Astrocyte (in vitro differentiated cells and primary cell): Measurements from ENCODE around the gene R3HDML. TPM values are rescaled to one million over a fixed set of nuclear protein-coding genes. Genes with fewer than 3 reads are reported as not detected.

Experiments used
- DNase-seq: peaks from one replicate; pipeline ENCODE4 v3.0.0-alpha.2; 2010; ENCODE audit warnings: low read depth
- FAIRE-seq: peaks from 2 replicates; lab custom pipeline; 2011; peaks lifted over from hg19 to GRCh38; lab: Jason Lieb, UNC
- H2AFZ ChIP-seq: 2 replicates; pipeline ENCODE4 v1.6.0; 2012; ENCODE audit warnings: low read depth, low read length, inconsistent platforms
- H3K27ac ChIP-seq: 2 replicates; pipeline ENCODE4 v1.5.1; 2011; ENCODE audit warnings: low read depth, low read length, inconsistent platforms
- H3K27me3 ChIP-seq: 2 replicates; pipeline ENCODE4 v1.6.0; 2011; ENCODE audit warnings: low read length, inconsistent platforms; ENCODE audit not compliant: insufficient read depth
- H3K36me3 ChIP-seq: 2 replicates; pipeline ENCODE4 v1.5.1; 2011; ENCODE audit warnings: low read length, inconsistent platforms; ENCODE audit not compliant: insufficient read depth
- H3K4me1 ChIP-seq: 2 replicates; pipeline ENCODE4 v1.5.1; 2011; ENCODE audit warnings: low read length, inconsistent platforms; ENCODE audit not compliant: insufficient read depth
- H3K4me2 ChIP-seq: 2 replicates; pipeline ENCODE4 v1.6.0; 2012; ENCODE audit warnings: low read length, inconsistent platforms
- H3K4me3 ChIP-seq: 2 replicates; pipeline ENCODE4 v1.5.1; 2011; ENCODE audit warnings: low read depth, mild to moderate bottlenecking, low read length, inconsistent platforms; ENCODE audit not compliant: insufficient read depth
- H3K79me2 ChIP-seq: 2 replicates; pipeline ENCODE4 v1.6.0; 2012; ENCODE audit warnings: mild to moderate bottlenecking, low read length, inconsistent platforms; ENCODE audit not compliant: insufficient read depth
- H3K9ac ChIP-seq: 2 replicates; pipeline ENCODE4 v1.6.0; 2012; ENCODE audit warnings: mild to moderate bottlenecking, low read length, inconsistent platforms
- H3K9me3 ChIP-seq: 2 replicates; pipeline ENCODE4 v1.5.1; 2012; ENCODE audit warnings: low read depth, mild to moderate bottlenecking, low read length, inconsistent platforms; ENCODE audit not compliant: insufficient read depth
- H4K20me1 ChIP-seq: 2 replicates; pipeline ENCODE4 v1.6.0; 2012; ENCODE audit warnings: low read length, inconsistent platforms; ENCODE audit not compliant: insufficient read depth
- H3K27ac Mint-ChIP-seq: one replicate; pipeline ENCODE4 v1.8.0; 2021; ENCODE audit warnings: mild to moderate bottlenecking, mixed read lengths; ENCODE audit not compliant: unreplicated experiment
- H3K27me3 Mint-ChIP-seq: one replicate; pipeline ENCODE4 v1.8.0; 2021; ENCODE audit warnings: low read depth, mixed read lengths; ENCODE audit not compliant: unreplicated experiment
- H3K36me3 Mint-ChIP-seq: one replicate; pipeline ENCODE4 v1.8.0; 2021; ENCODE audit warnings: low read depth, mixed read lengths; ENCODE audit not compliant: unreplicated experiment
- H3K4me1 Mint-ChIP-seq: one replicate; pipeline ENCODE4 v1.8.0; 2021; ENCODE audit warnings: low read depth, mixed read lengths; ENCODE audit not compliant: unreplicated experiment
- H3K4me3 Mint-ChIP-seq: one replicate; pipeline ENCODE4 v1.8.0; 2021; ENCODE audit warnings: mild to moderate bottlenecking, moderate library complexity, mixed read lengths; ENCODE audit not compliant: unreplicated experiment
- H3K9me3 Mint-ChIP-seq: one replicate; pipeline ENCODE4 v1.8.0; 2021; ENCODE audit warnings: mild to moderate bottlenecking, mixed read lengths; ENCODE audit not compliant: unreplicated experiment
- CTCF ChIP-seq: IDR thresholded peaks from 2 replicates; pipeline ENCODE4 v1.5.1; 2011; ENCODE audit warnings: low read depth, mild to moderate bottlenecking, inconsistent platforms, low read length, moderate library complexity; ENCODE audit not compliant: insufficient read depth
- EZH2 ChIP-seq: IDR thresholded peaks from 2 replicates; pipeline ENCODE4 v1.6.1; 2012; ENCODE audit warnings: mild to moderate bottlenecking, low read length, inconsistent platforms; ENCODE audit not compliant: insufficient read depth
- total RNA-seq: library from RNA; stranded (reverse); gene quantifications from 2 replicates; pipeline ENCODE4 v1.2.1, GENCODE V29; 2021

The R3HDML gene
- total RNA-seq, 1 donor from 2014 or later = 0.25 TPM

DNA sequence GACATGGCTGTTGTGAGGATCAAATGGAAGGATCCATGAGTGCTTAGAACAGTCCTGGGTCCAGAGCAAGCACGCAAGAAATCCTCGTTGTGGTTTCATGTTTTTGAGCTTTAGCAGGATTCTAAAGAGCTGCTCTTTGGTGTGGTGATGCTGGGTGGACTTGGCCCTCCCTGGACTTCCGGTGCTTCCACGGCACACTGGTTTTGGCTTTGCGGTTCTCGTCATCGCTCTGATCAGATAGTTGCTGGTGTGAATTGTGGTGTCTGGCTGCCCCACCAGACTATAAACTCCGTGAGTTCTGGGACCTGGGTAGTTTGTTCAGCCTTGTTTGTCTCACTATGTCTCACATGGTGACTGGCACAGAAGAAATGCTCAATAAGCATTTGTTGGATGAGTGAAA lies 21.9 kb downstream of the R3HDML start:
- H3K9ac ChIP-seq = no peak overlapping the region
- Mint-ChIP-seq H3K9me3 (no peaks in the 10 kb centered on the region), H3K4me1 (no peaks in the 10 kb centered on the region), H3K27ac (no peak overlapping the region), H3K4me3 (no peak overlapping the region), H3K27me3 (peaks cover 33% of the 10 kb centered on the region), H3K36me3 (no peaks in the 10 kb centered on the region)
- no peaks in the 10 kb centered on the region for H3K4me1 ChIP-seq
- no peaks in the 10 kb centered on the region for H3K36me3 ChIP-seq
- H3K4me2 ChIP-seq = no peak overlapping the region
- TF ChIP-seq EZH2 = no peak
- TF ChIP-seq CTCF = no peak
- no peaks in the 10 kb centered on the region for H3K9me3 ChIP-seq
- FAIRE-seq = no peak
- H3K27ac ChIP-seq = no peak overlapping the region
- no peaks in the 10 kb centered on the region for H3K79me2 ChIP-seq
- H3K4me3 ChIP-seq = no peak overlapping the region
- H4K20me1 ChIP-seq = no peaks in the 10 kb centered on the region
- DNase-seq = no peak
- H2AFZ ChIP-seq = no peak overlapping the region
- peaks cover 4% of the 10 kb centered on the region for H3K27me3 ChIP-seq

DNA sequence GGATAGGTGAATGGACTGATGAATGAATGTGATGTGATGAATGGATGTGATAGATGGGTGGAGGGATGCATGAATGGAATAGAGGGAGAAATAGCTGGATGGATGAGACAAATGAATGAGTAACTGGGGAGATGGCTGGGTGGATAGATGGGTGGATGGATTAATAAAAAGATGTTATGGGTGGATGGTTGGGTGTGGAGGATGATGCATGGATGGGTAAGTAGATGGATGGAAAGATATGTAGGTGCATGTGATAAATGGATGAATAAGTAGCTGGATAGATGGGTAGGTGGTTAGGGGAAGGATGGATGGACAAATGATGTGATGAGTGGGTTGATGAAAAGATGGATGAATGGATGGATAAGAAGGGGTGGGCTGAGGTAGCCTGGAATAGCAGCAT lies 23.4 kb downstream of the R3HDML start:
- H3K79me2 ChIP-seq = no peaks in the 10 kb centered on the region
- H2AFZ ChIP-seq = no peak overlapping the region
- H3K4me3 ChIP-seq = no peak overlapping the region
- H3K27ac ChIP-seq = no peak overlapping the region
- Mint-ChIP-seq H3K27ac (no peak overlapping the region), H3K9me3 (no peaks in the 10 kb centered on the region), H3K36me3 (no peaks in the 10 kb centered on the region), H3K4me3 (no peak overlapping the region), H3K27me3 (peaks cover 32% of the 10 kb centered on the region), H3K4me1 (no peaks in the 10 kb centered on the region)
- TF ChIP-seq EZH2 (no peak), CTCF (no peak)
- H3K27me3 ChIP-seq = peaks cover 4% of the 10 kb centered on the region
- FAIRE-seq (no peak), DNase-seq (no peak)
- no peaks in the 10 kb centered on the region for H3K36me3 ChIP-seq
- H3K4me2 ChIP-seq = no peak overlapping the region
- H4K20me1 ChIP-seq = no peaks in the 10 kb centered on the region
- no peaks in the 10 kb centered on the region for H3K4me1 ChIP-seq
- H3K9me3 ChIP-seq = no peaks in the 10 kb centered on the region
- H3K9ac ChIP-seq = no peak overlapping the region

GRCh38 chr20:44361021-44361420 lies 24.2 kb downstream of the R3HDML start:
- no peaks in the 10 kb centered on the region for H3K4me1 Mint-ChIP-seq
- H3K4me3 Mint-ChIP-seq = no peak overlapping the region
- H2AFZ ChIP-seq = no peak overlapping the region
- H3K4me3 ChIP-seq = no peak overlapping the region
- no peaks in the 10 kb centered on the region for H3K36me3 ChIP-seq
- DNase-seq (peak; percentile 31), FAIRE-seq (no peak)
- H3K4me2 ChIP-seq = no peak overlapping the region
- no peaks in the 10 kb centered on the region for H4K20me1 ChIP-seq
- H3K36me3 Mint-ChIP-seq = no peaks in the 10 kb centered on the region
- H3K79me2 ChIP-seq = no peaks in the 10 kb centered on the region
- H3K27ac ChIP-seq = no peak overlapping the region
- TF ChIP-seq CTCF (no peak), EZH2 (no peak)
- no peaks in the 10 kb centered on the region for H3K4me1 ChIP-seq
- peaks cover 31% of the 10 kb centered on the region for H3K27me3 Mint-ChIP-seq
- peaks cover 4% of the 10 kb centered on the region for H3K27me3 ChIP-seq
- H3K9ac ChIP-seq = no peak overlapping the region
- H3K27ac Mint-ChIP-seq = no peak overlapping the region
- H3K9me3 Mint-ChIP-seq = no peaks in the 10 kb centered on the region
- H3K9me3 ChIP-seq = no peaks in the 10 kb centered on the region
